Colon (tissue), 2 donors: ENCODE results near the gene RAPGEF1.
"Not testable (repeated sequence)": the region's sequence is repeated elsewhere in the genome, so short reads cannot be mapped to it uniquely, and the experiment has no call there.

Source experiments
- FAIRE-seq: peaks from 2 replicates; lab custom pipeline; 2012; peaks lifted over from hg19 to GRCh38; lab: Jason Lieb, UNC
- donor health status: control.
- donor health status: control.

Gene RAPGEF1, protein sequence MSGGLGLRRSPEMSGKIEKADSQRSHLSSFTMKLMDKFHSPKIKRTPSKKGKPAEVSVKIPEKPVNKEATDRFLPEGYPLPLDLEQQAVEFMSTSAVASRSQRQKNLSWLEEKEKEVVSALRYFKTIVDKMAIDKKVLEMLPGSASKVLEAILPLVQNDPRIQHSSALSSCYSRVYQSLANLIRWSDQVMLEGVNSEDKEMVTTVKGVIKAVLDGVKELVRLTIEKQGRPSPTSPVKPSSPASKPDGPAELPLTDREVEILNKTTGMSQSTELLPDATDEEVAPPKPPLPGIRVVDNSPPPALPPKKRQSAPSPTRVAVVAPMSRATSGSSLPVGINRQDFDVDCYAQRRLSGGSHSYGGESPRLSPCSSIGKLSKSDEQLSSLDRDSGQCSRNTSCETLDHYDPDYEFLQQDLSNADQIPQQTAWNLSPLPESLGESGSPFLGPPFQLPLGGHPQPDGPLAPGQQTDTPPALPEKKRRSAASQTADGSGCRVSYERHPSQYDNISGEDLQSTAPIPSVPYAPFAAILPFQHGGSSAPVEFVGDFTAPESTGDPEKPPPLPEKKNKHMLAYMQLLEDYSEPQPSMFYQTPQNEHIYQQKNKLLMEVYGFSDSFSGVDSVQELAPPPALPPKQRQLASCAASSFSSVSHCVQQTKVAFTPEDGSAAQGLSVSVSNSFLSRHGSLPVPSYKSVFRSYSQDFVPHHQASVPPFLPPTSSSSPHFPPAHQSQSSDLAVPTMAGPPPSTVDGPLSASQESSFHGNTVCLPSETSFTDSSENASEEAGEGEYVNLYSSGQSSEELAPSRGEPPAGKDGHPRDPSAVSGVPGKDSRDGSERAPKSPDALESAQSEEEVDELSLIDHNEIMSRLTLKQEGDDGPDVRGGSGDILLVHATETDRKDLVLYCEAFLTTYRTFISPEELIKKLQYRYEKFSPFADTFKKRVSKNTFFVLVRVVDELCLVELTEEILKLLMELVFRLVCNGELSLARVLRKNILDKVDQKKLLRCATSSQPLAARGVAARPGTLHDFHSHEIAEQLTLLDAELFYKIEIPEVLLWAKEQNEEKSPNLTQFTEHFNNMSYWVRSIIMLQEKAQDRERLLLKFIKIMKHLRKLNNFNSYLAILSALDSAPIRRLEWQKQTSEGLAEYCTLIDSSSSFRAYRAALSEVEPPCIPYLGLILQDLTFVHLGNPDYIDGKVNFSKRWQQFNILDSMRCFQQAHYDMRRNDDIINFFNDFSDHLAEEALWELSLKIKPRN (N-terminal part only)

DNA sequence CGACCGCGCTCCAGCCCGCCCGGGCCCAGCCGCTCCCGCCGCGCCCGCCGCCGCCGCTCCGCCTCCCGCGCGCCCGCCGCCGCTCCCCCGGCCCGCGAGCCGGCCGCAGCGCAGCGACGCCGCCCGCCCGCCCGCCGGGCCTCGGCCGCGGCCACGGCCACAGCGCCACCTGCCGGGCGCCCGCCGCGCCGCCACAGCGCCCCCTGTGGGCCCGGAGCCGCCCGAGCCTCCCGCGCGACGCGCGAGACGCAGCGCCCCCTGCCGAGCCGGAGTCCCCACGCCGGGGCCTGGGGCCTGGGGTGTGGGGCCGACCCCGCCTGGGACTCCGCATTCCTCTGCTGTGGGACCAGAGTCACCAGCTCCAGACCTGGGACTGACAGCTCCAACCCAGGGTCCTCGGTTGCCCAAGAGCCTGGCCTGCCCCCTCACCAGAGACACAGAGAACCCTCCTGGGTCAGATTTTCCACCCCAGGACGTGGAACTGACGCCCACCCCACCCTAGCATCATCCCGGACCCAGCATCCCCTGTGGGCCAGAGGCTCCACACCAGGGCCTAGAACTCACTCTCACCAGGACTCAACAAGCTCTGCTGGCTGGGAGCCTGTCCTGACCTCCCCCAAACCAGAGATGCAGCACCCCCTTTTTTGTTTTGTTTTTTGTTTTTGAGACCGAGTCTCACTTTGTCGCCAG lies at the start of gene RAPGEF1:
Gene RAPGEF1, minus strand, starts transcription at position 118 of the 690 bp plus-strand sequence. CDS start 246 bp downstream, outside the sequence.
- no peak for FAIRE-seq

DNA sequence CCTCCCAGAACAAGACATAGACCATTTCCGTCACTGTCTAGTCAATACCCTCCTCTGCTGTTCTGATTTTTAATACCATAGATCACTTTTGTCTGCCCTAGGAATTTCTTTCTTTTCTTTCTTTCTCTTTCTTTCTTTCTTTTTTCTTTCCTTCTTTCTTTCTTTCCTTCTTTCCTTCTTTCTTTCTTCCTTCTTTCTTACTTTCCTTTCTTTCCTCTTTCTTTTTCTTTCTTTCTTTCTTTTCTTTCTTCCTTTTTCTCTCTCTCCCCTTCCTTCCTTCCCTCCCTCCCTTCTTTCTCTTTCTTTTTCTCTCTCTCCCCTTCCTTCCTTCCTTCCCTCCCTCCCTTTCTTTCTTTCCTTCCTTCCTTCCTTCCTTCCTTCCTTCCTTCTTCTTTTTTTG lies 49.0 kb upstream of the RAPGEF1 start:
- no peak for FAIRE-seq

DNA sequence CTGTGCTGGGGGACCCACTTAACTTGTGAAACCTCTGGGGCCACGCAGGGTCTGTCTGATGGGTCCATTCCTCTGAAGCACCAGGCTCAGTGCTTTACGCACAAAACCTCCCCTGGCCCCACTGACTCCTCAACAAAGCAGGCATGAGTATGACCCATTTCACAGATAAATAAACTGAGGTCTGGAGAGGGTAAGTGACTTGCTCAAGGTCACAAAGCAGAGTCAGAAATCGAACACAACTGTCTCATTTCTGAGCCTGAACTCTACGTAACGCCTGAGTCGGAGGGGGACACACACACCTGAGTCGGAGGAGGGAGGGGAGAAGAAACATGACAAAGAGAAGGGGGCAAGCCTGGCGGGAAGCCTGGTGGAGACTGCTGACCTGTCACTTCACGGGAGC lies 48.0 kb upstream of the RAPGEF1 start:
- no peak for FAIRE-seq

DNA sequence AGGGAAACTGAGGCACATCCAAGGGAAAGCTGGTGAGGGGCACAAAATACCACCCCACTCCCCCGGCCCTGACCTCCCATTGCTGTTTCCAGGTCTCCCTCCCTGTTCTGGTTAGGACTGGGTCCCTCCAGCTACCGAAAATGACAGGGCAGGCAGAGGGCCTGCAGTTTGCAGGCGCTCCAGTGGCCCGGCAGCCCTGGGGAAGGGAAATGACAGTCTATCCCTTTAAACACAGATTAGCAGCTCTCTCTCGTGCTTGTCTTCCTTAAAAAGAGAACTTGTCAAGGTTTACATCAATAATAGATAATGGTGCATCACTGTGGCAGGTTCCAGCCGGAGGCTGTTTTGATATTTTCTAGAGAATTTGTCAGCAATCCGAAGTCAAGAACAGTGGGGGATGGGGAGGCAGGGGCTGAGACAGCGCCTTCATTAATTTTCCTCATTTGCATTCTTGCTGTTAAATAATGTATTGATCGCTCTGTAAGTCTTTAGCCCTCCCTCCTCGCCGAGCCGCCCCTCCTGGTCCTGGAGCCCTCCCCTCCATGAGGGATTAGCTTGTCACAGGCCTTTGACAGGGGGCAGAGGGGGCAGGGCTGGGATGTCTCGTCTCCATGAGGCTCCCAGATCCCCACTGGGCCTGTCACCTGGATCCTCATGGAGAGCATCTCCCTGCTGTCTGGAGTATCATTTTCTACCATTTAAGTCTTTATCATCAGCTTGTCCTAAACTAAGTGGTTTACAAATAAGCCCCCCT lies 45.0 kb upstream of the RAPGEF1 start:
- FAIRE-seq, result no peak

DNA sequence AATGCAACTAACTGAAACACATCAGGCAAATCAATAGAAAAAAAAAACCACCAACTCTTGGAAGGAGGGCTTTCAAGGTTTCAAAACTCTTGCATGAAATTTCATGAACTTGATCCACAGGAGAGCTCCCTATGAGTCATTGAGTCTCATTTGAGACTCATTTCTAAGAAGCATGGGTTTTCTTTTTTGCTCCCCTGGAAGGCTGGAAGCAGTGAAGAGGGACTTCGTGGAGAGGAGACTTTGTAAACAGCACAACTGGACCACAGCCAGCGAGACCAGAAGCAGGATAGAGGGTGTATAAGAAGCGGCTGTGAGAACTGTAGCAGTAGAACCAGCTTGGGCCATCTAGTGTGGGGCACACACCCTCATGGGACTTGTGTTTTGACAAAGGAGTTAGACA lies 41.2 kb upstream of the RAPGEF1 start:
- no peak for FAIRE-seq

DNA sequence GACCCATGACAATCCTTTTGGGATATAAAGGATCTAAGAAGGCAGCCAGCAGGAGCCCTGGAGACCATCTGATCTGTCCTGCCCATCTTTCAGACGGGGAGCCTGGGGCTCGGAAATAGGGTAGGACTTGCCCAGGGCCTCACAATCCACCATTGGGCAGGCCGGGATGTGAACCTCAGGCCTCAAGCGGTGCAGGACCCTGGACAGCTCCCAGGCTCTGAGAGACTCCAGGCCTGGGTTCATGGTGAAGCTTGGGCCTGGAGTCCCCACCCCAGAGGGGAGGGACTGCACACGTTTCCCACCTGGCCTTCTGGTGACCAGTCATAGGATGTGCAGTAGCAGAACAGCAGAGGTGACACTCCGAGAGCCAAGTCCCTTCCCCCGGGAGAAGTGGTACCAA lies 36.6 kb upstream of the RAPGEF1 start:
- no peak for FAIRE-seq

DNA sequence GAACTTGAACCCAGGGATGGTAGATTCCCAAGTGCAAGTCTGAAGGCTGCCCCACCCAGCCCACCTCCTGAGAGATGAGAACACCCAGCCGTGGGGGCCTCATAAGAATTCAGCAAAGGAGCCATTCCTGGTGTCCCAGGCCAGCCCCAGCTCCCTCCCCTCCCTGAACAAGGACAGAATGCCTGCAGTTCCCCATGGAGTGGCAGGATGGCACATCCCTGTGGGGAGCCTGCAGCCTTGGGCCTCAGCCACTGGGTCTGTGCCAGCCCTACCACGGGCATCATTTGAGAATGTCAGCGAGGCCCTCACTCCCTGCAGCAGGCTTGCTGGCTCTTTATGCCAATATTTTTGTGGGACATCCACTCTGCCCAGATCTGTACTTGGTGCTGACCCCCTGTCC lies 36.2 kb upstream of the RAPGEF1 start:
- FAIRE-seq, result no peak

DNA sequence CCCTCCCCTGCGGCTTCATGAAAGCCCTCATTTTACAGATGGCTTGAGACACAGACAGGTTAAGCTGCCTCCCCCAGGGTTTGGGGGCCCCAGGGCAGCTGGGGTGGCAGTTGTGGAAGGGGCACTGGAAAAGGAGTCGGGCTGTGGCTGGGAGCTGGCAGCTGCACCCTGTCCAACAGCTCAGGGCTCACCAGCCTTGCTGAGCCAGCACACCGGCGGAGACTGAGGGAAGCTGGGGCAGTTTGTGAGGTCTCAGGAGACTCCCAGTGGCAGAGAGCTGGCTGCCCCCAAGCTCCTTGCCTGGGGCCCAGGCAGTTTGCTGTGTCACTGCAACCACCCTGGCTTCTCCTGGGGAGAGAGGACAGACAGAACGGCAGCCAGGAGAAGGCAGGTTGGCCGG lies 34.8 kb upstream of the RAPGEF1 start:
- no peak for FAIRE-seq

DNA sequence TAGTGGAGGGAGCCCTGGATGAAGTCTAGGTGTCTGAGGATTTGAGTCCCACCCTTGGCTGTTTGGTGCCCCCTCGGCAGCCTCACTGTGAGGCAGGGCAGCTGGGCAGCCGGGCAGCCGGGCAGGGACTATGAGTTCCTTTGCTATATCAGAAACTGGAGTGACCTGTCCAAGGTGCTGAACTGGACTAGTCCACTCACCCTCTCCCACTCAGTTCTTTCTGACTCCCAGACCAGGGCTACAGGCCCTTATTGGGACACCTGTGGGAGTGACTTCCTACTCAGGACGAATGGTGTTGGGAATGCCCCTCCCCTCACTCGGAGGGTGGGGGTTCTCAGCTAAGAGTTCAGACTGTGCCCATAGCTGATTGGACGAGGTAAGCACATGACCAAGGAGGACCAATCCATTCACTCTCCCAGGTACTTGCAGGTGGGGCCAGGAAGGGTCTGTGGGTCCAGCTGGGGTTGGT lies 34.1 kb upstream of the RAPGEF1 start:
- FAIRE-seq, result no peak

DNA sequence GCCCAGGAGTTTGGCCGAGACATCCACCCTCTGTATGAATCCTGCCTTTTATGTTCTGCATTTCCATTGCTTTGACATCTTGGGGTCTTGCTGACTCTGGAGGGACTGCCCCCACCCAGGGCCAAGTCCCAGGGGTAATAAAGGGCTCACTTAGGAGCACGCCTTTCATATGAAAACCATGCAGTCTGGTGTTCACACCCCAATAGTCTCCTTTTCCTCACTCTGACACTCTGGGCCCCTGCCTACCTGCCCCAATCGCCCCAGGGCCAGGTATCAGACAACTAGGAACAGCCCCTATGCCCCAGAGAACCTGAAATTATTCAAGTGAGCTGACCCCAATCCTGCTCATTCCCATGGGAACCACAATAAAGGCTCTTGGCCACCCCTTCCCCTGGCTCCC lies 33.1 kb upstream of the RAPGEF1 start:
- FAIRE-seq, result no peak

DNA sequence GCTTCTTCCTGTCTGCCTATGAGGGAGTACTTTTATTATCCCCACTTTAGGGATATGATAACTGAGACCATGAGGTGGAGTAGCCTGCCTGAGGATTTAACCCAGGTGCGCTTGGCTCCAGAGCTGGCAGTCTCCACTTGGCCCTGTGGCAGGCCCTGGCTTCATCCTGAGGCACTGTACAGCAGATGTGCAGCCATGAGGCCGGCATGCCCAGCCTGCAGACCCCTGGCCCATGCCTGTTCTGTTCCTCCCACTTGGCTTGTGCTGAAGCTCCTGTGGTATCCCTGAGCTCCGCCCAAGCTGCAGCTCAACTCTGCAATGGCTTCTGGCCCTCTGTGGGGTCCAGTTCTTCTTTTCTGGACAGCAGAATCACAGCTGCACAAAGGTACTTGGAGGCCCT lies 31.8 kb upstream of the RAPGEF1 start:
- no peak for FAIRE-seq

DNA sequence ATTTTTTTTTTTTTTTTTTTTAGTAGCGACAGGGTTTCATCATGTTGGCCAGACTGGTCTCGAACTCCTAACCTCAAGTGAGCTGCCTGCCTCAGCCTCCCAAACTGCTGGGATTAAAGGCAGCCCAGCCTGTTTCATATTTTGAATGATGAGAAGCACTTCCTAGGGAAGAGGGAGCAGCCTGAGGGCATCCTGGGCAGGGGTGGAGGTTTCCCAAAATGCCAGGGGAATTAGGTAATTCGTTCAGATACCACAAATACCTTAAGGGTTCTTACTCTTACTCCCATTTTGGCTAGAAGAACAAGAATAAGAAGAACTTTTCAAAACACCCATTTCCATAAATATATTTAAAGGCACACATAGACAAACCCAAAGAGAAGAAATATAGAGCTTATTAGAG lies 29.5 kb upstream of the RAPGEF1 start:
- no peak for FAIRE-seq

DNA sequence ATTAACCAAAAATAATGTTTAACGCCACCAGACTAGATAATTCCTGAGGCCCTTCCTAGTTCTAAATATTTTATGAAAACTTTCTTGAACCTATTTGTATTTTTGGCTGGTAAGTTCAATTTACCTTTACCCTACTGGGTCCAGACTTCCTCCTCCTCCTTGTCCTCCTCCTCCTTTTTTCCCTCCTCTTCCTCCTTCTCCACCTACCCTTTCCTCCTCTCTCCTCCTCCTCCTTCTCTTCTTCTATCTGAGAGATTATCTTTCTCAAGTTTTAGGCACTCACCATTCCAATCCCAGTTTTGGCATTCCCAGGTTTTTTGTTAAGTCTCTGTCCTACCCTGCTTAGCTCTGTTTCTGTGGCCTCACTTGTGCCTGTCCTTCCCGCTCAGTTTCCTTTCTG lies 24.7 kb upstream of the RAPGEF1 start:
- no peak for FAIRE-seq

DNA sequence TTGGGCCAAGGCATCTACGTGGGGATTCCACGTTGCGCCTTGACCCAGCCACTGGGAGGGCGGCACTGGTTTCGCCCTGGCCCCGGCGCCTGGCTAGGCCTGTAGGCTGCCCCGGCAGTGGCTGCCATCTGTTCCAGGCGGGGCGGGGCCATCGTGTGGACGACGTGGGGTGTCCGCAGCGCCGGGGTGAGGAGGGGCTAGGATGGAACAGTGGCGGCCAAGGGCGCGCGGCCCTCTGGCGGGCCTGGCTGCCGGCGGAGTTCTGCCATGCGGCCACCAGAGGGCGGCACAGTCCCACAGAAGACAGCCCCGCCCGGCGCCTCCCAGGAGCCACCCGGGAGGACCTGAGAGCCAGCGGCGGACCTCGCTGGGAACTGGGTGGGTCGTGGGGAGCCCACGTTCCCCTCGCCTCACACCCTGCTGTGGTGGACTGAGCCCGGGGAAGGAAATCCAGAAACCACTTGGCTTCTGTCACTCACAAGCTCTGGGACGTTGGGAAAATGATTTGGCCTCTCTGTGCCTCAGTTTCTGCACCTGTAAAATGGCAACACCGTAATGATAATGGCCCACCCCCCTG lies 22.6 kb upstream of the RAPGEF1 start:
- no peak for FAIRE-seq

DNA sequence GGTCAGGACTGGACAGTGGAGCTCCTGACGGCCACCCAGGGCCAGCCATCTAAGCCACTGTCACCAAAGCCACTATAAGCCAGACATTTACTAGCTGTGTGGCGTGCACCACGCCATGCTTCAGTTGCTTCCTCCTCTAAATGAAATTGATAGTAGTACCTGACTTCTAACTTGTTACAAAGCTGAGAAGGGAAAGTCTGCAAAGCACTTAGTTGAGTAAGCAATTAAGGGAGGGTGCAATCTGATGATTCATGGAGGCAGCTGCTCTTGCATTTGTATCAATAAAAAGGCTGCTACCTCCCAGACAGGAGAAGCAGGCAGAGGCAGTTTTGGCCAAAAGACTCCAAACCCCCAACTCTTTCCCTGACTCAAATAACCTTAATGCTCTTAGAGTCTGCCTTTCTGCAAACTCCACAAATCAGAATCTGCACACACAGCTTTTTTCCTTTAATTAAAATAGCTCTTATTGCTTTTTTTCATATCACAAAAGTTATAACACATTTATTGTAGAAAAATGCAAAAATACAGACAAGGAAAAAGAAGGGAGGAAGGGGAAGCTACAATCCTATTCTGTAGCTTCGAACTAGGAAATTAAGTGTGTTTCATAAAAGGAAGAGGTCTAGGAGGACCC lies 19.3 kb upstream of the RAPGEF1 start:
- FAIRE-seq, result no peak

DNA sequence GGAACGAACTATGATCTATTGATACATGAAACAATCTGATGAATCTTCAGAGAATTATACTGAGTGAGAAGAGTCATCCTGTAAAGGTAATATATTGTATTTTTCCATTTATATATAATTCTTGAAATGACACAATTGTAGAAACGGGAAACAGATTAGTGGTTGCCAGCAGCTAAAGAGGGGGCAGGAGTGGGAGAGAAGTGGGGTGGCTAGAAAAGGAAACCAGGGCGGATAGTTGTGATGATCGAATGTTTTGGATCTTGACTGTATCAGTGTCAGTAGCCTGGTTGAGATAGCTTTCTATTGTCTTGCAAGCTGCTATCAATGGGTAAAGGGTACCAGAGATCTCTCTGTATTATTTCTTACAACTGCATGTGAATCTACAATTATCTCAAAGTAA lies 17.7 kb upstream of the RAPGEF1 start:
- no peak for FAIRE-seq

DNA sequence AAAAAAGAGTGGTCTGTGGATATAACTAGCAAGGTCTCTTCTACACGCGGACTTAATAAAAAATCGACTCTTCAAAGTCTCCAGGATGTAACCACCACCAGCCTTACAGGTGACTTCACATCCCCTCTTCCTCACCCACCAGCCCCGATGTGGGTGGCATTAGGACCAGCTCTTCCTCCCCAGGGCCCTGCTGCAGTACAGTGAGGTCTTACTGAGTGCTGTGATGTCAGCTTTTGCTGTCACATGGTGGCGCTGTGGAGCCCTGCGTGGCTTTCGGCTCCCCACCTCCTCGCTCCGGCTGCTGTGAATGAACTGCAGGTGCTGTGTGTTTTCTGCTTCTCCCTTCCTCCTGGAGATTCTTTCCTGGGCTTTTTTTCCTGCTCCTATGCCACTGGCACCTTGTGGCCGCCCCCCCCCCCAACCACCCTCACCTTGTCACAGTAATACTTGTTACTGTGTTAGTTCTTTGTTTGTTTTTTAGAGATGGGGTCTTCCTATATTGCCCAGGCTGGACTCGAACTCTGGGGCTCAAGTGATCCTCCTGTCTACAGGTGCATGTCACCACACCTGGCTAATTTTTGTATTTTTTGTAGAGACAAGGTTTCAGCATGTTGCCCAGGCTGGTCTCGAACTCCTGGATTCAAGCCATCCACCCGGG lies 15.8 kb upstream of the RAPGEF1 start:
- no peak for FAIRE-seq

DNA sequence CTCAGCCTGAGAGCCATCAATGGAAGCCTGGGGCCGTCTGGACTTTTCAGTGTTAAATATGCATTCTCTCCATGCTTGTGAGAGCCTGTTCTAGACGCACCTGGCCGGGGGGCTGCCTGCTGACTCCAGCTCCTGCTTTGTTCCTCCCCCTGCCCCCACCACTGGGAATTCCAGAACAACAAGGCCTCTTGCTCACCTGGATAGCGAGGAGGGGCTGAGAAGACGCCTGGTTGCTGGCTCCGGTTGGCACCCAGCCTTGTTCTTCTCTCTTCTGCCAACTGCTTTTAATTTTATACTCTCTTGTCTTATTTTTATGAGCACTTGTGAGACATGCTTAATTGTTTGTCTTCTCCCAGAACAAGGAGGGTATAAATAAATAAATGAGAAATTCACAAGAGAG lies 15.0 kb upstream of the RAPGEF1 start:
- no peak for FAIRE-seq

DNA sequence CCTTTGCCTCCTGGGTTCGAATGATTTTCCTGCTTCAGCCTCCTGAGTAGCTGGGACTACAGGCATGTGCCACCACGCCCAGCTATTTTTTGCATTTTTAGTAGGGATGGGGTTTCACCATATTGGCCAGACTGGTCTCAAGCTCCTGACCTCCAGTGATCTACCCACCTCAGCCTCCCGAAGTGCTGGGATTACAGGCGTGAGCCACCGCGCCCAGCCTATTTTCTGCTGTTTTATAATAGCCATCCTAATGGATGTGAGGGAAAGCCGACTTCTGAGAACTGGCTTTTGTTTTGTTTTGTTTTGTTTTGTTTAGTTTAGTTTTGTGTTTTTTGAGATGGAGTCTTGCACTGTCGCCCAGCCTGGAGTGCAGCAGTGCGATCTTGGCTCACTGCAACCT lies 13.9 kb upstream of the RAPGEF1 start:
- not testable (repeated sequence) for FAIRE-seq
